K562 (cell line): ENCODE data around the gene SAP30BP. TPM values are rescaled to one million over a fixed set of nuclear protein-coding genes. Genes with fewer than 3 reads are reported as not detected.

Experiments
- ADNP ChIP-seq: fragments of 200-800 bp; sonication (Bioruptor generic); IDR thresholded peaks from 2 replicates; pipeline ENCODE4 v1.6.1; 2016; ENCODE audit warnings: missing genetic modification characterization, missing compliant biosample characterization
- CBX5 ChIP-seq: IDR thresholded peaks from 2 replicates; pipeline ENCODE4 v1.6.1; 2014; ENCODE audit warnings: low read depth, borderline replicate concordance
- EHMT2 ChIP-seq: fragments of 450-650 bp; IDR thresholded peaks from 2 replicates; pipeline ENCODE4 v1.6.1; 2018; ENCODE audit warnings: antibody characterized with exemption
- ETS2 ChIP-seq: IDR thresholded peaks from 2 replicates; pipeline ENCODE4 v1.6.1; 2016; ENCODE audit warnings: borderline replicate concordance, missing genetic modification characterization, mild to moderate bottlenecking, moderate library complexity, missing compliant biosample characterization; ENCODE audit not compliant: poor library complexity, severe bottlenecking
- GTF2F1 ChIP-seq: IDR thresholded peaks from 2 replicates; pipeline ENCODE4 v1.6.1; 2011; ENCODE audit warnings: low read depth, low read length, improper control_type of control experiment
- HDAC3 ChIP-seq: fragments of 450-650 bp; IDR thresholded peaks from 2 replicates; pipeline ENCODE4 v1.6.1; 2018; ENCODE audit warnings: borderline replicate concordance, mild to moderate bottlenecking, moderate library complexity; ENCODE audit not compliant: partially characterized antibody
- HIVEP1 ChIP-seq: fragments of 250-450 bp; sonication (Bioruptor Pico); IDR thresholded peaks from 2 replicates; pipeline ENCODE4 v1.4.0; 2020; ENCODE audit warnings: mild to moderate bottlenecking
- KAT8 ChIP-seq: fragments of 450-650 bp; IDR thresholded peaks from 2 replicates; pipeline ENCODE4 v1.6.1; 2016; ENCODE audit warnings: low read depth, mild to moderate bottlenecking
- LARP7 ChIP-seq: fragments of 450-650 bp; IDR thresholded peaks from 2 replicates; pipeline ENCODE4 v1.6.1; 2016
- MCM2 ChIP-seq: fragments of 450-650 bp; IDR thresholded peaks from 2 replicates; pipeline ENCODE4 v1.6.1; 2017; ENCODE audit warnings: low read depth, mild to moderate bottlenecking
- MIER1 ChIP-seq: fragments of 450-650 bp; IDR thresholded peaks from 2 replicates; pipeline ENCODE4 v1.6.1; 2016; ENCODE audit warnings: antibody characterized with exemption, mild to moderate bottlenecking, low read depth
- NCOA1 ChIP-seq: fragments of 450-650 bp; IDR thresholded peaks from 2 replicates; pipeline ENCODE4 v1.6.1; 2016; ENCODE audit warnings: low read depth
- NFIC ChIP-seq: fragments of 450-650 bp; IDR thresholded peaks from 2 replicates; pipeline ENCODE4 v1.6.1; 2017; ENCODE audit warnings: mild to moderate bottlenecking, inconsistent platforms
- NR4A1 ChIP-seq, 2 experiments: fragments of 250-450 bp in 1 of 2; fragments of 450-650 bp in 1 of 2; sonication (Bioruptor Pico) in 1 of 2; IDR thresholded peaks; 2 replicates each; pipeline versions ENCODE4 v1.4.0 to v1.6.1; 2016 to 2020; ENCODE audit warnings: mild to moderate bottlenecking in 2 of 2, missing compliant biosample characterization in 1 of 2, missing genetic modification characterization in 1 of 2, moderate library complexity in 1 of 2
- RFX1 ChIP-seq: fragments of 450-650 bp; IDR thresholded peaks from 2 replicates; pipeline ENCODE4 v1.6.1; 2016; ENCODE audit warnings: mild to moderate bottlenecking, moderate library complexity
- RHOXF2B ChIP-seq: fragments of 250-450 bp; sonication (Bioruptor Pico); conservative IDR thresholded peaks from 2 replicates; pipeline ENCODE4 v1.5.1; 2021
- RUNX1 ChIP-seq: sonication (generic); IDR thresholded peaks from 2 replicates; pipeline ENCODE4 v1.6.1; 2016; ENCODE audit warnings: antibody characterized with exemption, low read depth
- SMAD3 ChIP-seq: fragments of 450-650 bp; formaldehyde crosslinking; conservative IDR thresholded peaks from 2 replicates; pipeline ENCODE4 v1.4.0; 2020; ENCODE audit warnings: mild to moderate bottlenecking
- SMAD4 ChIP-seq: fragments of 250-450 bp; sonication (Bioruptor Pico); conservative IDR thresholded peaks from 2 replicates; pipeline ENCODE4 v1.8.0; 2021; ENCODE audit warnings: inconsistent platforms, mild to moderate bottlenecking, moderate library complexity
- ZNF121 ChIP-seq: sonication (generic); formaldehyde crosslinking; conservative IDR thresholded peaks from 2 replicates; pipeline ENCODE4 v1.8.0; 2022; ENCODE audit warnings: missing genetic modification reagents
- ZNF408 ChIP-seq: fragments of 250-450 bp; sonication (Bioruptor Pico); IDR thresholded peaks from 2 replicates; pipeline ENCODE4 v1.4.0; 2020; ENCODE audit warnings: low read depth, mild to moderate bottlenecking, moderate library complexity
- ZNF444 ChIP-seq: fragments of 250-450 bp; sonication (Bioruptor Pico); IDR thresholded peaks from 2 replicates; pipeline ENCODE4 v1.4.0; 2020; ENCODE audit warnings: mild to moderate bottlenecking, moderate library complexity
- ZNF75A ChIP-seq: fragments of 450-650 bp; formaldehyde crosslinking; IDR thresholded peaks from 2 replicates; pipeline ENCODE4 v1.4.0; 2020; ENCODE audit warnings: mild to moderate bottlenecking
- polyA plus RNA-seq, 8 experiments: library from polyadenylated mRNA; depleted of rRNA in 4 of 8; stranded (reverse) in 5 of 8; unstranded in 3 of 8; fragments of >200 nt; fragmentation: Nextera tagmentation in 2 of 8; fragmentation: Illumina TruSeq in 1 of 8; extraction: Ambion mirVana in 2 of 8; extraction: Trizol in 1 of 8; gene quantifications; 2 replicates each; pipeline versions ENCODE4 v1.2.1 to v1.2.3, GENCODE V29; 2011 to 2014; ENCODE audit warnings: inconsistent platforms in 1 of 8, missing spikeins in 1 of 8
- total RNA-seq, 7 experiments: library from RNA; depleted of rRNA in 6 of 7; stranded (reverse); fragments of >200 nt in 6 of 7; fragmentation: Illumina TruSeq in 2 of 7; extraction: Trizol in 2 of 7; gene quantifications; 2 replicates each; pipeline versions ENCODE4 v1.2.1 to v1.2.3, GENCODE V29; 2011 to 2021; ENCODE audit warnings: low replicate concordance in 1 of 7
- TF ChIP-seq, protein P1 (sequence below): fragments of 250-450 bp; sonication (Bioruptor Pico); IDR thresholded peaks from 2 replicates; pipeline ENCODE4 v1.8.0; 2021; ENCODE audit warnings: borderline replicate concordance, mild to moderate bottlenecking, moderate library complexity; ENCODE audit not compliant: poor library complexity, severe bottlenecking
- TF ChIP-seq, protein P2 (sequence below): sonication (generic); formaldehyde crosslinking; IDR thresholded peaks from 2 replicates; pipeline ENCODE4 v1.9.0; 2022; ENCODE audit warnings: mild to moderate bottlenecking, missing genetic modification reagents
- TF ChIP-seq, protein P3 (sequence below): IDR thresholded peaks from 2 replicates; pipeline ENCODE4 v1.6.1; 2016; ENCODE audit warnings: missing genetic modification characterization, missing compliant biosample characterization
- TF ChIP-seq, protein P4 (sequence below): fragments of 250-450 bp; sonication (Bioruptor Pico); IDR thresholded peaks from 2 replicates; pipeline ENCODE4 v1.8.0; 2022; ENCODE audit warnings: inconsistent platforms

Gene SAP30BP
- total and polyA plus RNA-seq, 9 of the 15 experiments (the other 6 are each of a cell fraction or from before 2014, with no cell fraction given) = 45.3 to 154 (median 71.7) TPM

DNA sequence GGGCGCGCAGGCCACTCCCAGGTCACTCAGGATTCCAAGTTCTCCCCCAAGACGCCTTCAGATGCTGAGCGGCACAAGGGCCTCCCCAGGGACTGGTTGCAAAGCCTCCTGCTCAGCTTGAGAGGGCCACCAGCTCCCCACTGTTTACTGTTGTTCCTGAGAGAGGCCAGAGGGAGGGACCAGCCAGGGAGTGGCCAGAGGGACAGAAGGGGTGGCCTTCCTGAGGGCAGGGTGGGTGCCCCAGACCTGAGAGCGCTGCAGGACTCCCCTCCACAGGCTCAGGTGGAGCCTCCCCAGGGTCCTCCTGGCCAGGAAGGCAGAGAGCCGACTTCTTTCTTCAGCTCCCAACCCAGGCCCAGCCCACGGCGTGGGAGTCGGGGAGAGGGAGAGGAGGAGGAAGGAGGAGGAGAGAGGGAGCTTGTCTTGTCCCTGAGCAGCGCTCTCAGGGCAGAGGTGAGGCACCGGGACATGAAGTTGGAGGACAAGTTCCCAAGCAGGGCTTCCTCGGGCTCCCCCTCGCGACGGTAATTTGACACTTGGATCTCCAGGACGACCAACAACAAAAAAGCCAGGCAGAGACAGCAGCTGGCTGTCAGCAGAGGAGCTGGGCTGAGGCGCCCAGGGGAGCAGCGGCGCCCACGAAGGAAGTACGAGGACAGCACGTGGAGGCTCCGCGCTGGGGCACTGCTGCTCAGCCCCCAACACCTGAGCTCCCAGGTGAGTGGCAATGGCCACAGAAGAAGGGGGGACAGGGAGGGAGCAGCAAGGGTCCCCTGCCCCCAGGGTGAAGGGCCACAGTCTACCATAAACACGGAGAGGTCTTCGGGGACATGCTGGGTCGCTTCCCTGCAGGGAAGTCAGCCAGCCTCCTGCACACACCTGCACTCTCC lies 33.4 kb upstream of the SAP30BP start (continued):
- TF ChIP-seq ADNP (tag) = no peak
- no peak for TF ChIP-seq RHOXF2B
- TF ChIP-seq RUNX1 = no peak
- TF ChIP-seq NR4A1 (CRISPR knock-in tag; IDR thresholded peaks at IDR 0.05) = no peak
- TF ChIP-seq NR4A1 (tag; IDR thresholded peaks at IDR 0.05) = no peak
- no peak for TF ChIP-seq EHMT2
- TF ChIP-seq GTF2F1 = no peak
- no peak for TF ChIP-seq ZNF75A (CRISPR knock-in tag)
- no peak for TF ChIP-seq KAT8
- TF ChIP-seq SMAD4 (CRISPR knock-in tag) = no peak
- TF ChIP-seq, protein P1, sequence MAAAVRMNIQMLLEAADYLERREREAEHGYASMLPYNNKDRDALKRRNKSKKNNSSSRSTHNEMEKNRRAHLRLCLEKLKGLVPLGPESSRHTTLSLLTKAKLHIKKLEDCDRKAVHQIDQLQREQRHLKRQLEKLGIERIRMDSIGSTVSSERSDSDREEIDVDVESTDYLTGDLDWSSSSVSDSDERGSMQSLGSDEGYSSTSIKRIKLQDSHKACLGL (CRISPR knock-in tag) = no peak
- TF ChIP-seq NFIC = no peak
- no peak for TF ChIP-seq ZNF408 (CRISPR knock-in tag)
- TF ChIP-seq, protein P2, sequence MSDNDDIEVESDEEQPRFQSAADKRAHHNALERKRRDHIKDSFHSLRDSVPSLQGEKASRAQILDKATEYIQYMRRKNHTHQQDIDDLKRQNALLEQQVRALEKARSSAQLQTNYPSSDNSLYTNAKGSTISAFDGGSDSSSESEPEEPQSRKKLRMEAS = peak; percentile 70
- TF ChIP-seq, protein P3, sequence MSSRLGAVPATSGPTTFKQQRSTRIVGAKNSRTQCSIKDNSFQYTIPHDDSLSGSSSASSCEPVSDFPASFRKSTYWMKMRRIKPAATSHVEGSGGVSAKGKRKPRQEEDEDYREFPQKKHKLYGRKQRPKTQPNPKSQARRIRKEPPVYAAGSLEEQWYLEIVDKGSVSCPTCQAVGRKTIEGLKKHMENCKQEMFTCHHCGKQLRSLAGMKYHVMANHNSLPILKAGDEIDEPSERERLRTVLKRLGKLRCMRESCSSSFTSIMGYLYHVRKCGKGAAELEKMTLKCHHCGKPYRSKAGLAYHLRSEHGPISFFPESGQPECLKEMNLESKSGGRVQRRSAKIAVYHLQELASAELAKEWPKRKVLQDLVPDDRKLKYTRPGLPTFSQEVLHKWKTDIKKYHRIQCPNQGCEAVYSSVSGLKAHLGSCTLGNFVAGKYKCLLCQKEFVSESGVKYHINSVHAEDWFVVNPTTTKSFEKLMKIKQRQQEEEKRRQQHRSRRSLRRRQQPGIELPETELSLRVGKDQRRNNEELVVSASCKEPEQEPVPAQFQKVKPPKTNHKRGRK = no peak
- TF ChIP-seq, protein P4, sequence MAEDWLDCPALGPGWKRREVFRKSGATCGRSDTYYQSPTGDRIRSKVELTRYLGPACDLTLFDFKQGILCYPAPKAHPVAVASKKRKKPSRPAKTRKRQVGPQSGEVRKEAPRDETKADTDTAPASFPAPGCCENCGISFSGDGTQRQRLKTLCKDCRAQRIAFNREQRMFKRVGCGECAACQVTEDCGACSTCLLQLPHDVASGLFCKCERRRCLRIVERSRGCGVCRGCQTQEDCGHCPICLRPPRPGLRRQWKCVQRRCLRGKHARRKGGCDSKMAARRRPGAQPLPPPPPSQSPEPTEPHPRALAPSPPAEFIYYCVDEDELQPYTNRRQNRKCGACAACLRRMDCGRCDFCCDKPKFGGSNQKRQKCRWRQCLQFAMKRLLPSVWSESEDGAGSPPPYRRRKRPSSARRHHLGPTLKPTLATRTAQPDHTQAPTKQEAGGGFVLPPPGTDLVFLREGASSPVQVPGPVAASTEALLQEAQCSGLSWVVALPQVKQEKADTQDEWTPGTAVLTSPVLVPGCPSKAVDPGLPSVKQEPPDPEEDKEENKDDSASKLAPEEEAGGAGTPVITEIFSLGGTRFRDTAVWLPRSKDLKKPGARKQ (CRISPR knock-in tag) = no peak
- TF ChIP-seq HIVEP1 = no peak
- TF ChIP-seq SMAD3 = no peak
- TF ChIP-seq RFX1 = peak; percentile 90
- TF ChIP-seq CBX5 = no peak
- no peak for TF ChIP-seq MIER1
- TF ChIP-seq MCM2 = no peak
- no peak for TF ChIP-seq NCOA1
- TF ChIP-seq ZNF444 (CRISPR knock-in tag) = no peak
- TF ChIP-seq LARP7 = no peak
- no peak for TF ChIP-seq ZNF121 (CRISPR knock-in tag)
- no peak for TF ChIP-seq HDAC3
- TF ChIP-seq ETS2 (tag) = no peak
